ENCODE results near the gene UNC13B. TPM values are rescaled to one million over a fixed set of nuclear protein-coding genes. Genes with fewer than 3 reads are reported as not detected.

The UNC13B gene
- total RNA-seq, 1 experiment from 2014 or later = 48.2 TPM

GRCh38 chr9:35313460-35313859 is 151.7 kb downstream of the UNC13B start:
- no peak overlapping the region for H4K5ac ChIP-seq (ENCODE audit: insufficient read length, low read depth, low read length)
- H3K27ac Mint-ChIP-seq = no peak overlapping the region
- peaks cover 4 to 12% (median 5%) of the 10 kb centered on the region in 3 experiments; a peak in 4 of 7 replicates for H3K36me3 Mint-ChIP-seq (ENCODE audit: insufficient read depth in 1 of 3, low read depth in 3 of 3)
- H3K4me1 ChIP-seq (ENCODE audit: insufficient read depth, low read length) = no peaks in the 10 kb centered on the region
- no peak overlapping the region for H2BK5ac ChIP-seq (ENCODE audit: insufficient read length, low read length)
- H4K91ac ChIP-seq (ENCODE audit: insufficient read length, low read depth, low read length) = no peak overlapping the region
- no peaks in the 10 kb centered on the region for H3K9me3 ChIP-seq (ENCODE audit: control insufficient read depth, low read depth, low read length)
- no peaks in the 10 kb centered on the region for H3K79me2 ChIP-seq (ENCODE audit: insufficient read depth, low read length)
- no peak overlapping the region for H3K4me2 ChIP-seq (ENCODE audit: insufficient read depth, insufficient read length, low read length)
- no peak overlapping the region for H2BK15ac ChIP-seq (ENCODE audit: low read depth, low read length)
- H4K20me1 ChIP-seq (ENCODE audit: control insufficient read depth, insufficient read depth, insufficient read length) = no peaks in the 10 kb centered on the region
- H3K14ac ChIP-seq (ENCODE audit: insufficient read depth, low read length) = no peak overlapping the region
- H3K4me3 Mint-ChIP-seq = no peak overlapping the region
- no peak overlapping the region for H2BK12ac ChIP-seq (ENCODE audit: insufficient read length, low read depth, low read length)
- peaks cover 0 to 2% of the 10 kb centered on the region in 2 experiments; a peak in 1 of 5 replicates for H3K9me3 Mint-ChIP-seq
- no peak overlapping the region for H4K8ac ChIP-seq (replicated peaks; ENCODE audit: insufficient read length, low read depth, low read length)
- no peak overlapping the region for H3T11ph ChIP-seq (ENCODE audit: low read length)
- H3K4ac ChIP-seq (ENCODE audit: low read depth, low read length) = no peak overlapping the region
- no peaks in the 10 kb centered on the region for H3K27me3 Mint-ChIP-seq (ENCODE audit: low read depth)
- H3K23ac ChIP-seq (ENCODE audit: insufficient read length, low read depth, low read length) = no peak overlapping the region
- H2BK120ac ChIP-seq (ENCODE audit: low read depth, low read length, poor library complexity, severe bottlenecking) = no peak overlapping the region
- no peak overlapping the region for H3K9ac ChIP-seq (ENCODE audit: extremely low read depth, insufficient read length, low read length)
- TF ChIP-seq, protein P1, sequence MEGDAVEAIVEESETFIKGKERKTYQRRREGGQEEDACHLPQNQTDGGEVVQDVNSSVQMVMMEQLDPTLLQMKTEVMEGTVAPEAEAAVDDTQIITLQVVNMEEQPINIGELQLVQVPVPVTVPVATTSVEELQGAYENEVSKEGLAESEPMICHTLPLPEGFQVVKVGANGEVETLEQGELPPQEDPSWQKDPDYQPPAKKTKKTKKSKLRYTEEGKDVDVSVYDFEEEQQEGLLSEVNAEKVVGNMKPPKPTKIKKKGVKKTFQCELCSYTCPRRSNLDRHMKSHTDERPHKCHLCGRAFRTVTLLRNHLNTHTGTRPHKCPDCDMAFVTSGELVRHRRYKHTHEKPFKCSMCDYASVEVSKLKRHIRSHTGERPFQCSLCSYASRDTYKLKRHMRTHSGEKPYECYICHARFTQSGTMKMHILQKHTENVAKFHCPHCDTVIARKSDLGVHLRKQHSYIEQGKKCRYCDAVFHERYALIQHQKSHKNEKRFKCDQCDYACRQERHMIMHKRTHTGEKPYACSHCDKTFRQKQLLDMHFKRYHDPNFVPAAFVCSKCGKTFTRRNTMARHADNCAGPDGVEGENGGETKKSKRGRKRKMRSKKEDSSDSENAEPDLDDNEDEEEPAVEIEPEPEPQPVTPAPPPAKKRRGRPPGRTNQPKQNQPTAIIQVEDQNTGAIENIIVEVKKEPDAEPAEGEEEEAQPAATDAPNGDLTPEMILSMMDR (conservative IDR thresholded peaks at IDR 0.05) = no peak
- no peak overlapping the region for H3K27ac ChIP-seq (ENCODE audit: insufficient read length, low read depth, low read length)
- H2AK5ac ChIP-seq (ENCODE audit: insufficient read length, low read length) = no peak overlapping the region
- no peak overlapping the region for H3K18ac ChIP-seq (ENCODE audit: insufficient read length, low read depth, low read length)
- H3K23me2 ChIP-seq (ENCODE audit: insufficient read length, low read depth, low read length, poor library complexity, severe bottlenecking) = no peaks in the 10 kb centered on the region
- H3K4me1 Mint-ChIP-seq = peaks cover 6% of the 10 kb centered on the region in 2 experiments; a peak in 3 of 4 replicates
- no peak for DNase-seq
- no CpG with 5 or more reads among the region's 4 CpGs for whole genome bisulfite sequencing (ENCODE audit: extremely low coverage, insufficient read length, low lambda C conversion rate)
- no peaks in the 10 kb centered on the region for H3K79me1 ChIP-seq (ENCODE audit: insufficient read depth, low read depth, low read length, poor library complexity, severe bottlenecking)
- no peak overlapping the region for H3K56ac ChIP-seq (ENCODE audit: insufficient read length, low read depth, low read length)
- no peak overlapping the region for H2AFZ ChIP-seq (ENCODE audit: low read length)
- no peak overlapping the region for H2BK20ac ChIP-seq (ENCODE audit: low read depth, low read length, poor library complexity, severe bottlenecking)
- H3K27me3 ChIP-seq (ENCODE audit: insufficient read depth, low read length) = no peaks in the 10 kb centered on the region
